ENCODE measurements around the gene PSRC1.

DNA sequence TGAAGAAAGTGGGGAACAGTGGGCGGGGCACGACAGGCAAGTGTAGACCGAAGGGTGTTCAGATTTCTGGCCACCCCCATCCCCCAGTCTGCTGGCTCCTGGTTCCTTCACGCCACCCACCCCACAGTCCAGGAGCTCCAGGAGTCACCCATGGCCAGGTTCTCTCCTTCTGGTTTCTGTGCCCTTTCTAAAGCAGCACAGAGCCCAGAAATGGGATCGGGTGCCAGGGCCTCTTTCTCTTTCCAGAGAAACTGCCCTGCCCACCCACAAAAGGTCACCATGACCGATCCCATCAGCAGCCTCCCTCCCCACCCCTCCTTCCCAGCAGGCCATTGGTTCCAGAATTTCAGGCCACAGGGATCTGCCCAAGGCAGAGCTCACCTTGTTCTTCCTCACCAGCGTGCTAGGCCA is 36.8 kb downstream of the PSRC1 start:
- TF ChIP-seq, protein P1, sequence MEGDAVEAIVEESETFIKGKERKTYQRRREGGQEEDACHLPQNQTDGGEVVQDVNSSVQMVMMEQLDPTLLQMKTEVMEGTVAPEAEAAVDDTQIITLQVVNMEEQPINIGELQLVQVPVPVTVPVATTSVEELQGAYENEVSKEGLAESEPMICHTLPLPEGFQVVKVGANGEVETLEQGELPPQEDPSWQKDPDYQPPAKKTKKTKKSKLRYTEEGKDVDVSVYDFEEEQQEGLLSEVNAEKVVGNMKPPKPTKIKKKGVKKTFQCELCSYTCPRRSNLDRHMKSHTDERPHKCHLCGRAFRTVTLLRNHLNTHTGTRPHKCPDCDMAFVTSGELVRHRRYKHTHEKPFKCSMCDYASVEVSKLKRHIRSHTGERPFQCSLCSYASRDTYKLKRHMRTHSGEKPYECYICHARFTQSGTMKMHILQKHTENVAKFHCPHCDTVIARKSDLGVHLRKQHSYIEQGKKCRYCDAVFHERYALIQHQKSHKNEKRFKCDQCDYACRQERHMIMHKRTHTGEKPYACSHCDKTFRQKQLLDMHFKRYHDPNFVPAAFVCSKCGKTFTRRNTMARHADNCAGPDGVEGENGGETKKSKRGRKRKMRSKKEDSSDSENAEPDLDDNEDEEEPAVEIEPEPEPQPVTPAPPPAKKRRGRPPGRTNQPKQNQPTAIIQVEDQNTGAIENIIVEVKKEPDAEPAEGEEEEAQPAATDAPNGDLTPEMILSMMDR (IDR thresholded peaks at IDR 0.05), result no peak
- no peak for TF ChIP-seq POLR2A (IDR thresholded peaks at IDR 0.05)
